Non-pigmented ciliary epithelial cell (primary cell): Measurements from ENCODE around the gene TMPRSS3.

Experiments
- DNase-seq: peaks from one replicate; pipeline ENCODE4 v3.0.0-alpha.2; 2010; ENCODE audit warnings: low read depth

Gene TMPRSS3

DNA sequence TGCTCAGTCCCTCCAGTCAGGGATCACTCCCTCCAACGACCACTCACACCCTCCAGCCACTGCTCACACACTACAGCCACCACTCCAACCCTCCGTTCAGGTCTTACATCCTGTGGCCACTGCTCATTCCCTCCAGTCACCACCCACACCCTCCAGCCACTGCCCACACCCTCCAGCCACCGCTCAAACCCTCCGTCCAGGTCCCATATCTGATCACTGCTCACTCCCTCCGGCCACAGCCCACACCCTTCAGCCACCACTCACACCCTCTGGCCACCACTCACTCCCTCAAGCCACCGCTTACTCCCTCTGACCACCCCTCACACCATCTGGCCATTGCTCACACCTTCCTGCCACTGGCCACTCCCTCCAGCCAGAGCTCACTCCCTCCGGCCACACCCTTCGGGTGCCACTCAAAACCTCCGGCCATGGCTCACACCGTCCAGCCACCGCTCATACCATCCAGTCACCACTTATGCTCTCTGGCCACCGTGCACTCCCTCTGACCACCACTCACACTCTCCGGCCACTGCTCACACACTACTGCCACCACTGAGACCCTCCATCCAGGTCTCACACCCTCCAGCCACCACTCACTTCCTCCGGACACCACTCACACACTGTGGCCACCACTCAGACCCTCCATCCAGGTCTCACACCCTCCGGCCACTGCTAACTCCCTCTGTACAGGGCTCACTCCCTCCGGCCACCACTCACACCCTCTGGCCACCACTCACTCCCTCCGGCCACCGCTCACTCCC is 24.8 kb downstream of the TMPRSS3 start:
- no peak for DNase-seq

DNA sequence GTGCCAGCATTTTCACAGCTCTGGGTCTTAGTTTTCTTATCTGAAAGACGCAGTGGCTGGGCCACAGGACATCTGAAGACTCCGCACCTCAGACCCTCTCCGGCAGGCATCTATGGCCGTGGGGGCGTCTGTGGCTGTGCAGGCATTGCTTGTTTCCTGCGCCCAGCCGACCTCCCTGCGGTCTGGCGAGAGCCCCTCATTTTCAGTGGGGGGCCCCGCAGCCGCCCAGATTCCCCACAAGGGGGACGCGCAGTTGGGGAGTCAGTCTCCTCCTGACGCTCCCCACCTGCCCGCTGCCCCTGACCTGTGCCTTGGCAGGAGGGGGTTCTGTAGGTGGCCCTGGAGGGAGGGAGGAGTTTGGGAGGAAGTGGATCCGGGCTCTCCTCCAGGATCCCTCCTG is 26.0 kb downstream of the TMPRSS3 start:
- DNase-seq, result no peak

DNA sequence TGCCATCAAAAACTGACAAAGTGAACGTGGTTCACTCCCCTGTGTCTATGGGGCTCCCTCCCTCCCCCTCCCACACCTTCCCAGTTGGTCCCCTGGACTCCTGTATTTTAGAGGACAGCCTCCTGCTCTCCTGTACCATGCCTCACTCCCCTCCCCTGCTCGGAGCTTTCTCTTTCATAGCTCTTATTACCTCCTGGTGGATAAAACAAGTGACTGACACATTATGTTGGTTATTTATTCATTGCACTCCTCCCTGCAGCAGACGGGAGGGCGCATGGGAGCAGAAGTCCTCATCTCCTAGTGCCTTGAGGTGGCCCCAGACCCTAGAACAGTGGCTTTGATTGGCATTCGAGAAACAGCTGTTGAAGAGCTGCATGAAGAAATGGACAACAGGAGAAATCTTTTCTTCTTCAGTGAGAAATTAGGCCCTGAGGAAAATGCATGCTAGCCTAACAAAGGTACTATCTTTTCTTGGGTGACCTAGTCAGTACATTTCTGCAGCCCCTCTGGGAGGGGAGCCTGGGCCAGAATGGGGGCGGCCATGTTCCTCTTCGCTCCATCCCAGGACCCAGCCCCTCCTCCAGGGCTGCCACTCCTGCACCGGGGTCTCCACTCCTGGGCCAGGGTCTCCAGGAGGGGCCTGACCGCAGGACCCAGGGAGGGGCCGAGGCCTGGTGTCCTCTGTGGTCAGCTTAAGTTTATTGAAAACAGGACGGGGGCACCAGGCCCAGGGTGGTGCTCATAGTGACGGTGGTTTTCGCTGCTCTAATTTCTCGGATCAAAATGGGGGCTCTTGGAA is 28.3 kb downstream of the TMPRSS3 start:
- no peak for DNase-seq

DNA sequence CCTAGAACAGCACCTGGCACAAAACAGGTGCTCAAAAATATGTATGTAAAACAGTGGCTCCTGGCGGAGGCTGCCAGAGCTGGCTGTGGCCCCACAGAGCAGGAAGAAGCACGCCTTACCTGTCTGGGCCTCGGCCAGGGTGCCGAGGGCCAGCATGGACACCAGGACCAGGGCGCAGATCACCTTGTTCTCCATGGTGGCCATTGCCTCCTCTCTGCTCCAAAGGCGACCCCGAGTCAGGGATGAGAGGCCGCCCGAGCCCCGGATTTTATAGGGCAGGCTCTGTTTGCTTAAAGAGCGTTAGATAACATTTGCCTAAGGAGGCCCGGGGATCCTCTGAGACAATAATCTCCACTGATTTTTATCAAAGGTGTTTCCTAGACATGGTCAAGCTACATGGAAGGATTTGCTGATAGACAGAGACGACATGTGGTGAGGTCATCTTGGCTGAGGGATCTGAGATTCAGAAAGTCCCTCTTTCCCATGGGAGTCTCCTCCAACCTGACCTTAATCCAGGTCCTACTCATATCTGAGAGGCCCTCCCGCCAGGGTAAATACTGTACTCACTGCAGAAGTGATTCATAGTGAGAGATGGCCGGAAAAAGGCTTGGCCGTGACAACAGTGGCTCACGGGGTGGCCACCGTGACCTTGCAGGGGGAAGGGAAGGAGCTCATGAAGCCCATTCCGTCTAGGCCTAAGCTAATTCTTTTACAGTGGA is 29.4 kb downstream of the TMPRSS3 start, which contains the start of gene TFF1:
TFF1 (minus strand) TSS at position 244 of the 719 bp plus-strand sequence; CDS start at position 204, 40 bp downstream.
- no peak for DNase-seq

DNA sequence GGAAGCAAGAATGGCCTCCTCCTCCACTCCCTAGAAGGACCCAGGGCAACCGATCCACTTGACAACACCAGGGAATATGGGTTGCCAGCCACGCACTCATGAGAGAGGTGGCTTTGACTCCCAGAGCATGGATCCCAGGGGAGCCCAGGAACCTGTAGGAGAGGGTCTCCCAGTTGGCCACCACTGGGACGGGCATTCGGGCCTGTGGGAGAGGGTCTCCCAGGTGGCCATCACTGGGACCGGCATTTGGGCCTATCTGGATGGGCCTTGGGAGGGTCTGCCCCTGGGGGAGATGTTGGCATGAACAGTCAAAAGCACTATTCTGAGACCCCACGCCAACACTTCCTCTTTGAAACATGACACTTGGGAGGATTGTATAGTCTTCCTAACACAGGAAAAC is 30.1 kb downstream of the TMPRSS3 start:
- no peak for DNase-seq

DNA sequence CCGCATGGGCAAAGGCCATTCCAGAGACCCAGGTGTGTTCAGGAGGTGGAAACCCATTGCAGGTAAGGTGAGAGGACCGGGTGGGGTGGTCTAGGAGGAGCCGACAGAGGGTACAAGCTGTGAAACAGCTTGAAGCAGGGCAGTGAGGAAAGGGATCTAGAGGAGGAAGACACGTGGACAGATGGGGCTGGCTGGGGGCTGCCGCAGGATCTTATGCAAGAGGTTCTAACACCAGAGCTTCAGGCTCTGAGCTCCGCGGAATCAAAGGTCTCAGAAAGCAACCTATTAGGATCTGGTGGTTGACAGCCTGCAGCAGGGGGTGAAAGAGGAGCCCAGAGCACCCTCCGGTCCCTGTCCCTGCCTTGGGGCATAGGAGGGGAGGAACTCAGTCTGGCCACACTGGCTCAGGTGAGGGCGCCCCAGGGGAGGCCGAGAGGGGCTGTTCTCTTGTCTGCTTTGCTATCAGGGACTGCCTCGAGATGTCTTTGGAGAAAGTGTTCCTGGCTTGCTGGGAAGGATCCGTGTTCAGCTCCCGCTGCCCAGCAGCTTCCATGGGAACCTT is 31.5 kb downstream of the TMPRSS3 start:
- no peak for DNase-seq

DNA sequence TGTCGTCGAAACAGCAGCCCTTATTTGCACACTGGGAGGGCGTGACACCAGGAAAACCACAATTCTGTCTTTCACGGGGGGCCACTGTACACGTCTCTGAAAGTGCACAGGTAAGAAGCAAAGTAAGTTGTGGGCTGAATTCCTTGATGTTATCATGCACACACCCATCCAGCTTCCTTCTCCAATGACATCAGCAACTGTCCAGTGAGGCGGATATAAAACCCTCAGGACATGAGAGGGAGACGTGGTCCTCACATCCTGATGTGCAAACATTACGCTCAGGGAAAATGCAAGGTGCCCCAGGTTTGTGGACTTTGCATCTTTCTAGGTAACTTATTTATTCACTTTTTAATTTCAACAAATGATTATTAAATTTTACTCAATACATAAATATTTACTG is 32.5 kb downstream of the TMPRSS3 start:
- no peak for DNase-seq

DNA sequence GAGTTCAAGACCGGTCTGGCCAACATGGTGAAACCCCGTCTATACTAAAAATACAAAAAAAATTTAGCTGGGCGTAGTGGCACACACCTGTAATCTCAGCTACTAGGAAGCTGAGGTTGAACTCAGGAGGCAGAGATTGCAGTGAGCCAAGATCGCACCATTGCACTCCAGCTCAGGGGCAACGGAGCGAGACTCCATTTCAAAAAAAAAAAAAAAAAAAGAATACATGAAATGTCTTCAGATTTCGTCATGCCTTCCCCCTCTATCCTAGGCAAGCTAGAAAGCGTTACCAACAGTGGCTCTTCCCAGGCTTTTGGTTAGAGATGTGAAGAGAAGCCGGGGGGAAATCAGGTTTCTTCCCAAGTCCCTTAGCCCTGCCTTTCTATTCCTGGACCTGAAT is 33.2 kb downstream of the TMPRSS3 start:
- no peak for DNase-seq

DNA sequence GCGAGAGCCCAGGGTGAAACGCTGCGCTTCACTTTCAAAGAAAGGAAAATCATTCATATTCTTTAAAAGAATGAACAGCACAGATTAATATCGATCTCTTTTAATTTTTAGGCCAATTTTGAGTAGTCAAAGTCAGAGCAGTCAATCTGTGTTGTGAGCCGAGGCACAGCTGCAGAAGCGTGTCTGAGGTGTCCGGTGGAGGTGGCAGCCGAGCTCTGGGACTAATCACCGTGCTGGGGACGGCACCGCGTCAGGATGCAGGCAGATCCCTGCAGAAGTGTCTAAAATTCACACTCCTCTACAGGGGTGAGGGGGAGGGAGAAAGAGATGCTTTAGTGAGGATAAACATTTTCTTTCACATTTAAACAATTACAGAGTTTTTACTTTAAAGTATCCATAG is 33.7 kb downstream of the TMPRSS3 start:
- no peak for DNase-seq

DNA sequence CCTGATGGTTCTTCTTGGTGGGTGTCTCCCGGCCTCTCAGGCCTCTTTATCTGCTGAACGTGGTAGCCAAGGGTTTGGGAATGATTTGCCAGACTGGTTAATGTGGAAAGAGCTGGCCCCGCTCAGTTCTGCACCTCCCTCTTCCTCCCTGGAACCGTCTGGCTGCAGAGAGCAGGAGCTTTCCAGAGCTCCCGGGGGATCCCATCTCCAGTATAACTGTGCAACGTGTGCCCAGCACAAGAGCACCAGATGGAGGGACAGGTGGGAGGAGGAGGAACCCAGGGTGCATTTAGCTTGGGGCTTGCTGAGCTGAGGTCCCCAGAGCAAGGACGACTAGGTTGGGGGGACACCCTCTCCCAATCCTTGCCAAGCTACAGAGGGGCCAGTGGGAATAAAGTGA is 34.6 kb downstream of the TMPRSS3 start:
- no peak for DNase-seq

DNA sequence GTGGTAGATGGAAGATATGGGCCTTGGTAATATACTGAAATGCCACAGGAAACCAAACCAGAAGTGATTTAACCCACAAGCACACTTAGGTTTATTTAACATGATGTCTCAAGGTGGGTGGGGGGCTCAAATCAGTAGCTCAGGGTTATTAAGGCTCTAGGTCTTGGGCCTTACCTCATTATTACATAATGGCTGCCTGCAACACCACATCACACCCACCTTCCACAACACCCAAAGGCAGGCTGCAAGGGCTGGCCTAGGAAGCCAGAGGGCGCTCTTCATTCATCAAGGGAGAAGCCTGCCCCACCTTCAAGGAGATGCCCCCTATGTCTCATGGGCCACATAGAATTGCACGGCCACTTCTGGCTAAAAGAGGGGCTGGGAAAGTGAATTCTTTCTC is 35.5 kb downstream of the TMPRSS3 start:
- no peak for DNase-seq

DNA sequence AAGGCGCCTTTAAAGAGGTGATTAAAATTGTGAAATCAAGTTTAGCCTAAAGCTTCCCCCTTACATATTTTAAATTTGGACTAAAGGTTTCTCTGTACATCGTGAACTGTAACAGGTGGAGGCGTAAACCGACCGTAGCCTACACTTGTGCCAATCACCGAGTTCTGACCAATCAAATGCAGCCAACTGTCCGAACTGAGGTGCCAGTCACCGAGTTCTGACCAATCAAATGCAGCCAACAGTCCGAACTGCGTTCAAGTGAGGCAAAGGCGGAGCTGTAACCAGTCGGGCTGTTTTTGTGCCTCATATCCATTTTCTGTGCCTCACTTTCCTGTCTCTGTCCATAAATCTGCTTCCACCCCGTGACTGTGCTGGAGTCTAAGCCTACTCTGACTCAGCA is 36.9 kb downstream of the TMPRSS3 start:
- DNase-seq, result no peak

DNA sequence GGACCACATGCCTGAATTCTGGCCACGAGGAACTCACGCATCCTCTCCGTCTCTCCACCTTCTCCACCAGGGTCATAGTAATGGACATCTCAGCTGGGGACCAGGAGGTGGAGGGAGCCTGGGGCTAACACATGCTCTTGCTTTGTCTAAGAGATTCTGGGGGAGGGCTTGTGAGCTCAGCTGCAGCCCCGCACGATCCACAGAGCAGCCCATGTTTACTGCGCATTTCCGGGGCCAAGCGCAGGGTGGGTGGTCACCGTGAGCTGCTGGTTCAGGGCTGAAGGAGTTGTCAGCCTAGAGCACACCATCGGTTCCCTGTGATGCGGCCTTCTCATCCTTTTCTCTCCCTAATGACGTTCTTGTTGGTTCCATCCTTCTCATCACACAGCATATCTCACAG is 37.6 kb downstream of the TMPRSS3 start:
- DNase-seq, result no peak

DNA sequence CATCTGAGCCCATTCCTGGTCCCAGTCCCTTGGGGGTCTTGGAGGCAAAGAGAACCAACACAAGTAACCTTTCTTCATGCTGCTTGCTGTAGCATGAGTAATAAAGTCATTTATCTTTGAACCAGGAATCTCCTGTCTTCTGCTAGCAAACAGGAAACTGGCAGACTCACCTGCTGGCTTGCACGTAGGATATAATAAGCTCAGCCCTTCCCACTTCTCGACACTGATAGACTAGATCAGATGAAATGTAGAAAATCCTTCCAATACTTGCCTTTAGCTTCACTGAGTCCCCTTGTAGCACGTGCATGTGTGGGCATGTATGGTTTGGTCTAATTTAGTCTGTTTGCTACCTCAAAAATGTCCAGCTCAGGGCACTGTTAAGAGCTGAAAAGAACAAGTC is 38.5 kb downstream of the TMPRSS3 start:
- DNase-seq, result no peak

DNA sequence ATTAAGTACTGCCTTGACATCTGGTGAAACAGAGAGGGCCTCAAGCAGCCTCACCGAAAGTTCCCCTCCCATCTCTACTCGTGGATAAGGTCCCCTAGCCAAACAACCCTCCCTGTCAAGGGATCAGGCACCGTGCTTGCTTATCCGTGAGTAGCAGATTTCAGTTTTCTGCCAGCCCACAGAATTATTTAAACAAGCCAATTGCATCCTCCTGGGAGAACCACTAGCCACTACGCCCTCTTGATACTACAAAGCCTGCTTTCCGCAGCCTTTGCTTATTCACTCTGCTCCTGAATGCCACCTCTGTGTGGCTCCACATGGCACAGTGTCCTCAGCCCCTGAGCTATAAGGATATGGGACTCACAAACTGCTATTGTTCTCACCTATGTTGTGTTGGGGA is 39.2 kb downstream of the TMPRSS3 start:
- no peak for DNase-seq

DNA sequence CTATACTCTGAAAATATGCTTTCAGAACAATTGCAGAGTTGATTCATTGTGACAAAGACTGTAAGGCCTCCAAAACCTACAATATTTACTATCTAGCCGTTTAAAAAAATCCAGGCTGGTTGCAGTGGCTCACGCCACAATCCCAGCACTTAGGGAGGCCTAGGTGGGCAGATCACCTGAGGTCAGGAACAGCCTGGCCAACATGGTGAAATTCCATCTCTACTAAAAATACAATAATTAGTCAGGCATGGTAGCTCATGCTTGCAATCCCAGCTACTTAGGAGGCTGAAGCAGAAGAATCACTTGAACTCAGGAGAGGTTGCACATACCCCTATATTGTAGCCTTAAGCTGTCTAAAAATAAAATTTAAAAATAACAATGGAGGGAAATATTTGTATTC is 39.8 kb downstream of the TMPRSS3 start:
- no peak for DNase-seq

DNA sequence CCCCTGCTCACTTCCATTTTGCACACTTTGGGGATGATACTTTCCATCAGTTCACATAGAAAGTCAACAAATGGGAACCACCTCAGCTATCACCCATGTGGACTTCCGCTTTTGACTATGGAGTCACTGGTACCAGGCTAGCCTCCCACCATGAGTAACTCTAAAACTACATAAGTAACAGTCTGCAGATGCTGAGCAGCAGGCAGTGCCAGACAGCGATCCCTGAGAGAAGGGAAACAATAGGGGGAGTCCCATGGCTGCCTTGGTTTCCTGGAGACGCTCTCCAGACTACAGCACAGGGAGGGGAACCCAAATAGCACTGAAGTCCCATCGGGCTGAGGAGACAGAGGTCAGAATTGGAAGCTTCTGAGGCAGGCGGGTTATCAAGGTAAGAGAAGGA is 42.2 kb downstream of the TMPRSS3 start:
- DNase-seq, result no peak

DNA sequence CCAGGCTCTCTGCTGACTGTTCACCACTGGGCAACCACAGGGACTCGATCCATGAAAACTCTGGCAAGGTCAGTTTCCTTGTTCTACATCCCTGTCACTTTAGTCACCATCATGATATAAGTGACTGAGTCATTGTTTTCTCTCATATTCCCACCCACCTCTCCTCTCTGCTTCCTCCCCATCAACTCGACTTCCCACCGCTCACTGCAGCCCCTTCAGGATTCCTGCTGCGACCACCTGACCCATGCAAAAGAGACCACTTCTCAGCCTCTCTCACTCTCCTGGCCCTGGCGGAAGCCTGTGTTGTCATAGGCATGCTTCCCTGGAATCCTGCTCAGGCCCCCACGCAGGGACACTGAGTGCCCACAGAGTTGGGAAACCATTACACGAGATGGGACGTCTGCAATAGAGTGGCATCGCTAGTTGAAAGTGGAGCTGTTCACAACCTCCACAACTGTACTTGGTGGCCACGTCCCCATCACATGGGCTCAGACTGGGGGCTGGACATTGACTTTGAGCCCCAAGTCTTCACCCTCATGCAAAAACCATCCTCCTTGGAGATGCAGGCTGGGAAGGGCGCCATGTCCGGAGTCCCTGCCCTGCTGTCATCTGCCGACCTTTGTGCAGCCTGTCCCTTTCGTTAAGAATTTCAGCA is 43.3 kb downstream of the TMPRSS3 start:
- DNase-seq, result no peak

DNA sequence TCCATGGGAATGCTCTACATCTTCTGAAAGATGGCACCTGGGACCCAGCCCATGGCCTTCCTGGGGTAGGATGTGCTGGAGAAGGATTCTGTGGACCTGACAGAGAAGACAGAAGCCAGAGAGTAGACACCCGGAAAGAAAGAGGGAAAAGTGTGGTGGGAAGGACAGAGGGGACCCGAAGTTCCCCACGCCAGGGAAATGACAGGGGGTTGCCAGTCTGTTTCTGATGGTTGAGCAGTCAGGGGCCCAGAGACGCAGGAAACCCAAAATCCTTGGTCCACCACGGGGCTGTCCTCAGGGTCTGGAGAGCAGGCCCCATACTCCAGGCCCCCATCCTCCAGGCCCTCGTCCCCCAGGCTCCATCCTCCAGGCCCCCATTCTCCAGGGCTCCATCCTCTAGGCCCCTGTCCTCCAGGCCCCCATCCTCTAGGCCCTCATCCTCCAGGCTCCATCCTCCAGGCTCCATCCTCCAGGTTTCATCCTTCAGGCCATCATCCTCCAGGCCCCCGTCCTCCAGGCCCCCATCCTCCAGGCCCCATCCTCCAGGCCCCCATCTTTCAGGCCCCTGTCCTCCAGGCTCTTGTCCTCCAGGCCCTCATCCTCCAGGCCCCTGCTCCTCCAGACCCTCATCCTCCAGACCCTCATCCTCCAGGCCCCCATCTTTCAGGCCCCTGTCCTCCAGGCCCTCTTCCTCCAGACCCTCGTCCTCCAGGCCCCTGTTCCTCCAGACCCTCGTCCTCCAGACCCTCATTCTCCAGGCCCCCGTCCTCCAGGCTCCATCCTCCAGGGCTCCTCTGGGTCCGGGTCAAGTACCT is 44.0 kb downstream of the TMPRSS3 start:
- no peak for DNase-seq

DNA sequence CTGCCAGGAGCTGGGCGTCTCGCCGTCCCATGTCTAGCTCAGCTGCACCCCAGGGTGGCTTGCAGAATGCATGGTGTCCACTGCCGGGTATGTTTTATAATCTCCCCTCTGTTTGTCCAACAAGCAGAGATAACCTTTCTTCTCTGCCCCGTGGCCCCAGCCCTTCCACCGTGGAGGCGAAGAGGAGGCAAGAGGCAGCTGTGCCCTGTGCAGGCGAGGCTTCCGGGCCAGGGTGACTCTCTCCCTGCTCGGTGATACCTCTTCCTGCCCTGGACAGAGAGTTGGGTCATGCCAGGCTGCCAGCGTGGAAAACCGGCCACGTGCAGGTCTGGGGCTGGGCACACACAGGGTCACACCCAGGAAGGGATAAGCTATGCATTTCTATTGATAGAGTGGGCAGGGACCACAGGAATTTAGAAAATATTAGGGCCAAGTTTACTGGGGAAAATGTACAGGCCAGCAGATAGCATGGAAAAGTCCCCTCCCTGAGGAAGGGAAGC is 44.9 kb downstream of the TMPRSS3 start, which contains the start of gene TFF2:
TFF2 (minus strand) TSS at position 68 of the 500 bp plus-strand sequence; CDS start at position 31, 37 bp downstream.
- no peak for DNase-seq
